HepG2 (cell line): ENCODE results near the gene WNT7B. TPM values are rescaled to one million over a fixed set of nuclear protein-coding genes. Genes with fewer than 3 reads are reported as not detected.

Experiments used
- ATAC-seq: fragments of 200-7000 bp; cut with Tn5 transposase; 3 replicates; pipeline ENCODE4 v1.9.1; 2020; ENCODE audit warnings: mild to moderate bottlenecking, moderate library complexity
- BruUV-seq: library from RNA; stranded (reverse); fragments of 400-500 nt; replicated peaks from 2 replicates; lab custom pipeline; 2021; lab: Mats Ljungman, UMichigan
- CTCF ChIA-PET: fragments of 300-600 bp; formaldehyde crosslinking; extraction: SDS; loops from one replicate; lab custom pipeline; 2021; ENCODE audit warnings: low total read pairs, inconsistent platforms, low intra/inter-chr PET ratio; lab: Yijun Ruan, JAX
- POLR2A ChIA-PET: fragments of 350-600 bp; sonication (Branson Sonifier 250); formaldehyde crosslinking; loops from one replicate; lab custom pipeline; 2020; ENCODE audit warnings: antibody characterized with exemption, inconsistent platforms; lab: Yijun Ruan, JAX
- DNase-seq: peaks from one replicate; pipeline ENCODE4 v3.0.0-alpha.2; 2015; ENCODE audit warnings: low spot score
- FAIRE-seq: peaks from 3 replicates; lab custom pipeline; 2011; peaks lifted over from hg19 to GRCh38; lab: Jason Lieb, UNC
- H2AFZ ChIP-seq: one replicate; pipeline ENCODE4 v1.6.1; 2011; ENCODE audit warnings: low read length, inconsistent platforms
- H3K27ac ChIP-seq: fragments of 300-600 bp; 3 replicates; pipeline ENCODE4 v1.8.0; 2011; ENCODE audit warnings: mixed run types, mild to moderate bottlenecking, mixed read lengths, low read length, inconsistent platforms; ENCODE audit not compliant: insufficient read depth; ENCODE audit errors: extremely low read length
- H3K27me3 ChIP-seq, 2 experiments: fragments of 200-600 bp in 1 of 2; 2 replicates in 1 of 2; 3 replicates in 1 of 2; pipeline versions ENCODE4 v1.6.0 to v1.8.0; 2011; ENCODE audit warnings: low read length in 2 of 2, mild to moderate bottlenecking in 2 of 2, moderate library complexity in 2 of 2, inconsistent platforms in 1 of 2; ENCODE audit not compliant: insufficient read depth in 2 of 2, control insufficient read depth in 1 of 2
- H3K36me3 ChIP-seq, 2 experiments: fragments of 200-600 bp in 1 of 2; replicated peaks in 1 of 2; 2 replicates in 1 of 2; 3 replicates in 1 of 2; pipeline versions ENCODE4 v1.5.1 to v1.8.0; 2011; ENCODE audit warnings: low read length in 2 of 2, inconsistent platforms in 1 of 2; ENCODE audit not compliant: insufficient read depth in 2 of 2, control insufficient read depth in 1 of 2
- H3K4me1 ChIP-seq: 2 replicates; pipeline ENCODE4 v1.5.1; 2012; ENCODE audit warnings: low read length, inconsistent platforms; ENCODE audit not compliant: insufficient read depth
- H3K4me2 ChIP-seq: 2 replicates; pipeline ENCODE4 v1.6.0; 2011; ENCODE audit warnings: low read depth, low read length, inconsistent platforms
- H3K4me3 ChIP-seq, 3 experiments: fragments of 200-600 bp in 1 of 3; sonication (generic), shearing (Covaris generic) in 1 of 3; replicated peaks in 1 of 3; 2 replicates each; pipeline ENCODE4 v1.5.1; 2011 to 2016; ENCODE audit warnings: low read length in 3 of 3, inconsistent platforms in 2 of 3, low read depth in 2 of 3, mild to moderate bottlenecking in 2 of 3, control low read depth in 1 of 3, mixed read lengths in 1 of 3; ENCODE audit not compliant: insufficient read depth in 1 of 3
- H3K79me2 ChIP-seq: one replicate; pipeline ENCODE4 v1.6.1; 2011; ENCODE audit warnings: low read length, inconsistent platforms; ENCODE audit not compliant: insufficient read depth
- H3K9ac ChIP-seq: 2 replicates; pipeline ENCODE4 v1.6.0; 2011; ENCODE audit warnings: mild to moderate bottlenecking, low read depth, low read length, inconsistent platforms; ENCODE audit not compliant: insufficient read depth
- H3K9me3 ChIP-seq: 2 replicates; pipeline ENCODE4 v1.5.1; 2012; ENCODE audit warnings: mild to moderate bottlenecking, low read length
- H4K20me1 ChIP-seq: 2 replicates; pipeline ENCODE4 v1.6.0; 2011; ENCODE audit warnings: inconsistent platforms, mild to moderate bottlenecking, low read length, moderate library complexity; ENCODE audit not compliant: insufficient read depth
- ATAD3A ChIP-seq: sonication (generic); formaldehyde crosslinking; IDR thresholded peaks from 2 replicates; pipeline ENCODE4 v1.4.0; 2020; ENCODE audit warnings: missing genetic modification reagents
- EED ChIP-seq: sonication (generic); formaldehyde crosslinking; IDR thresholded peaks from 2 replicates; pipeline ENCODE4 v1.5.0; 2020; ENCODE audit warnings: mild to moderate bottlenecking, missing genetic modification reagents
- KLF12 ChIP-seq: sonication (generic); formaldehyde crosslinking; IDR thresholded peaks from 2 replicates; pipeline ENCODE4 v1.4.0; 2020; ENCODE audit warnings: missing genetic modification reagents, borderline replicate concordance
- NFE2L1 ChIP-seq: sonication (generic); formaldehyde crosslinking; IDR thresholded peaks from 2 replicates; pipeline ENCODE4 v1.4.0; 2020; ENCODE audit warnings: missing genetic modification reagents, mild to moderate bottlenecking, borderline replicate concordance
- PCBP1 ChIP-seq: fragments of 200-400 bp; formaldehyde crosslinking; IDR thresholded peaks from 2 replicates; pipeline ENCODE4 v1.6.1; 2017; ENCODE audit warnings: mild to moderate bottlenecking, low read depth, low read length, borderline replicate concordance
- SP4 ChIP-seq: sonication (generic); formaldehyde crosslinking; IDR thresholded peaks from 2 replicates; pipeline ENCODE4 v1.8.1; 2023; ENCODE audit warnings: mild to moderate bottlenecking, missing genetic modification reagents
- XBP1 ChIP-seq: sonication (generic); formaldehyde crosslinking; IDR thresholded peaks from 2 replicates; pipeline ENCODE4 v1.5.0; 2020; ENCODE audit warnings: missing genetic modification reagents
- ZBTB38 ChIP-seq: sonication (generic); formaldehyde crosslinking; IDR thresholded peaks from 2 replicates; pipeline ENCODE4 v1.5.1; 2020; ENCODE audit warnings: mild to moderate bottlenecking, missing genetic modification reagents
- ZNF101 ChIP-seq: sonication (generic); formaldehyde crosslinking; IDR thresholded peaks from 2 replicates; pipeline ENCODE4 v1.4.0; 2020; ENCODE audit warnings: mild to moderate bottlenecking, low read depth, missing genetic modification reagents, borderline replicate concordance
- ZNF503 ChIP-seq: sonication (generic); formaldehyde crosslinking; IDR thresholded peaks from 2 replicates; pipeline ENCODE4 v1.4.0; 2020; ENCODE audit warnings: missing genetic modification reagents
- ZNF619 ChIP-seq: sonication (generic); formaldehyde crosslinking; IDR thresholded peaks from 2 replicates; pipeline ENCODE4 v1.4.0; 2020; ENCODE audit warnings: mild to moderate bottlenecking, missing genetic modification reagents
- ZSCAN21 ChIP-seq: sonication (generic); formaldehyde crosslinking; IDR thresholded peaks from 2 replicates; pipeline ENCODE4 v1.8.0; 2022; ENCODE audit warnings: mild to moderate bottlenecking, missing genetic modification reagents, moderate library complexity, borderline replicate concordance
- WGBS: methylation state at CpG from one replicate; pipeline ENCODE4 v1.1.6; 2017; ENCODE audit warnings: low lambda C conversion rate; 5-methylcytosine and 5-hydroxymethylcytosine counted together
- in situ Hi-C: cut with HindIII; loops from 2 replicates; pipeline ENCODE4 v1.10.0; 2017; ENCODE audit warnings: low pct_unique_long_range_greater_than_20kb; ENCODE audit not compliant: extremely low pct_ligation_motif_present
- intact Hi-C: fragments of 100-400 bp; cut with micrococcal nuclease; formaldehyde crosslinking; loops from one replicate; pipeline ENCODE4 v1.10.0; 2022; ENCODE audit not compliant: unreplicated experiment
- polyA plus RNA-seq, 8 experiments: library from polyadenylated mRNA; depleted of rRNA in 3 of 8; stranded (reverse) in 7 of 8; unstranded in 1 of 8; fragments of >200 nt; fragmentation: Illumina TruSeq in 4 of 8; extraction: Trizol in 4 of 8; gene quantifications; 2 replicates each; pipeline versions ENCODE4 v1.2.1 to v1.2.3, GENCODE V29; 2011 to 2016; ENCODE audit warnings: low read depth in 4 of 8, missing spikeins in 1 of 8, mixed read lengths in 1 of 8; ENCODE audit not compliant: insufficient read depth in 1 of 8
- total RNA-seq, 5 experiments: library from RNA; depleted of rRNA; stranded (reverse); fragments of >200 nt; fragmentation: Illumina TruSeq; extraction: Trizol; gene quantifications; 2 replicates each; pipeline ENCODE4 v1.2.3, GENCODE V29; 2016; ENCODE audit warnings: low read depth in 1 of 5

The WNT7B gene
- total and polyA plus RNA-seq, 2 of the 13 experiments (the other 11 are each of a cell fraction or from before 2014, with no cell fraction given): 0.09 TPM; not detected in 1

- Histone ChIP-seq H3K36me3 (no peaks in the 10 kb centered on the region), H3K9ac (no peak overlapping the region), H3K4me3 (no peak overlapping the region), H3K79me2 (no peaks in the 10 kb centered on the region), H4K20me1 (no peaks in the 10 kb centered on the region), H3K4me2 (no peak overlapping the region), H3K27ac (no peak overlapping the region), H2AFZ (no peak overlapping the region), H3K27me3 (peaks cover 29 to 74% of the 10 kb centered on the region in 2 experiments), H3K4me1 (peaks cover 20% of the 10 kb centered on the region), H3K9me3 (no peaks in the 10 kb centered on the region)
- ChIA-PET POLR2A (no interaction called here), CTCF (no interaction called here)
- in situ Hi-C loops (no loop called here), intact Hi-C loops (no loop called here)
- no TSS peak for BruUV-seq
- DNase-seq (no peak), ATAC-seq (no peak), FAIRE-seq (no peak)
- TF ChIP-seq SP4 (no peak), NFE2L1 (CRISPR knock-in tag) (no peak), ZNF503 (CRISPR knock-in tag) (no peak), ATAD3A (CRISPR knock-in tag) (no peak), ZNF101 (CRISPR knock-in tag) (no peak), XBP1 (CRISPR knock-in tag) (no peak), ZSCAN21 (CRISPR knock-in tag) (no peak), KLF12 (CRISPR knock-in tag) (no peak), EED (CRISPR knock-in tag) (no peak), PCBP1 (no peak), ZNF619 (CRISPR knock-in tag) (no peak), ZBTB38 (CRISPR knock-in tag) (no peak)
- WGBS: 50% methylated on average over 1 of the region's 12 CpGs
Observed at GRCh38 chr22:45962756-45963324, 14.1 kb downstream of the WNT7B start.
